ENCODE measurements around the gene RASL11A. TPM values are rescaled to one million over a fixed set of nuclear protein-coding genes. Genes with fewer than 3 reads are reported as not detected.
"Not testable (repeated sequence)": the region's sequence is repeated elsewhere in the genome, so short reads cannot be mapped to it uniquely, and the experiment has no call there.

The RASL11A gene, protein sequence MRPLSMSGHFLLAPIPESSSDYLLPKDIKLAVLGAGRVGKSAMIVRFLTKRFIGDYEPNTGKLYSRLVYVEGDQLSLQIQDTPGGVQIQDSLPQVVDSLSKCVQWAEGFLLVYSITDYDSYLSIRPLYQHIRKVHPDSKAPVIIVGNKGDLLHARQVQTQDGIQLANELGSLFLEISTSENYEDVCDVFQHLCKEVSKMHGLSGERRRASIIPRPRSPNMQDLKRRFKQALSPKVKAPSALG
- polyA plus RNA-seq (ENCODE audit: insufficient read depth in 1 of 5, insufficient read length in 5 of 5, low replicate concordance in 1 of 5) = 10 to 100 TPM in 3 of 5 donors, 1 to 10 TPM in 2; 8.4 to 14.3 (median 12.3) TPM
- long read RNA-seq, donor 1, transcript RASL11A-201 (4 exons, 1,543 nt) = major isoform, 11 of 12 reads
- long read RNA-seq, donor 1, partial matches to known transcripts = 0 of 12 reads
- long read RNA-seq, donor 1, other reads (novel, unspliced or antisense) = 0 of 12 reads
- long read RNA-seq, donor 2, transcript RASL11A-201 (4 exons, 1,543 nt) = major isoform, 5 of 5 reads
- long read RNA-seq, donor 2, partial matches to known transcripts = 0 of 5 reads
- long read RNA-seq, donor 2, other reads (novel, unspliced or antisense) = 0 of 5 reads
- long read RNA-seq, donor 3, transcript RASL11A-201 (4 exons, 1,543 nt) = major isoform, 7 of 7 reads
- long read RNA-seq, donor 3, partial matches to known transcripts = 0 of 7 reads
- long read RNA-seq, donor 3, other reads (novel, unspliced or antisense) = 0 of 7 reads
- long read RNA-seq, donor 4, partial matches to known transcripts = 0 of 2 reads
- long read RNA-seq, donor 4, other reads (novel, unspliced or antisense) = 0 of 2 reads
- long read RNA-seq, donor 5, transcript RASL11A-201 (4 exons, 1,543 nt) = major isoform, 8 of 9 reads
- long read RNA-seq, donor 5, partial matches to known transcripts = 0 of 9 reads
- long read RNA-seq, donor 5, other reads (novel, unspliced or antisense) = 0 of 9 reads
- long read RNA-seq, donor 6, transcript RASL11A-201 (4 exons, 1,543 nt) = major isoform, 9 of 10 reads
- long read RNA-seq, donor 6, partial matches to known transcripts = 0 of 10 reads
- long read RNA-seq, donor 6, other reads (novel, unspliced or antisense) = 0 of 10 reads
- long read RNA-seq, donor 7, partial matches to known transcripts = 0 of 4 reads
- long read RNA-seq, donor 7, other reads (novel, unspliced or antisense) = 0 of 4 reads
- long read RNA-seq, donor 8, partial matches to known transcripts = 0 of 1 reads
- long read RNA-seq, donor 8, other reads (novel, unspliced or antisense) = 0 of 1 reads

DNA sequence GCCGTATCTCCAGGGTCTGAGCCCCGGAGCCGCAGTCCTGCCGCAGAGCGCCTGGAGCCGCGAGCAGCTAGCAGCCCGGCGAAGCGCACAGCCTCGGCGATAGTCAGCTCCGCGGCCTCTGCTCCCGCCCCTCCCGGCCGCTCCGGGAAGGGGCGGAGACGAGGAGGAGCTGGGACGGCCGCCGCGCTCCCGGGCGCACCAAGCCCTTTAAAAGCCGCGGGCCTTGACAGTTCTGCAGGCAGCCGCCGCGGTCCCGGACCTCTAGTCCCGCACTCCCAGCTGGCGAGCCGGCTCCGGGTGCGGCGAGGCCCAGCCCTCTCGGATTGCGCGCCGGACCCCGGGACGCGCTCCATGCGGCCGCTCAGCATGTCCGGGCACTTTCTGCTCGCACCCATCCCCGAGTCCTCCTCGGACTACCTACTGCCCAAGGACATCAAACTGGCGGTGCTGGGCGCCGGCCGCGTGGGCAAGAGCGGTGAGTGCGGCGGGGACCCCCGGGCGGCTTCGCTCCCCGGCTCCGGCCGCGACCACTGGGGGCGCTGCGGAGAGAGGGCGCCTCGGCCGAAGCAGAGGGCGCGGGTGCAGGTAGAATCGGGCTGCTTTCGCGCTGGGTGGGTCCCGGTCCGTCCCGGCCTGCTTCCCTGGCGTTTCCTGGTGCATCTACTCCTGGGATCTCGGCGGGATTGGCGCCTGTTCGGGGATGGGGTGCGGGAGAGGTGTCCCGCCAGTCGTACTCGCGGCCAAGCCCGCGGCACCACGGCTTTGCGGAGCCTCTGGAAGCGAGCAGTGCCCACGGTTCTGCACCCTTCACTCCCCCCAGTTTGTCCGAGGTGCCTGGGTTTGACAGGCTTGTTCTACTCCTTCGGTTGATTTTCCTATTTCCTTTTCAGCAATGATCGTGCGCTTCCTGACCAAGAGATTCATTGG is at the start of gene RASL11A:
RASL11A (plus strand) TSS at position 237 of the 927 bp plus-strand sequence; CDS start at position 352, 115 bp downstream.
- peak; percentile 70 to 80 for DNase-seq

DNA sequence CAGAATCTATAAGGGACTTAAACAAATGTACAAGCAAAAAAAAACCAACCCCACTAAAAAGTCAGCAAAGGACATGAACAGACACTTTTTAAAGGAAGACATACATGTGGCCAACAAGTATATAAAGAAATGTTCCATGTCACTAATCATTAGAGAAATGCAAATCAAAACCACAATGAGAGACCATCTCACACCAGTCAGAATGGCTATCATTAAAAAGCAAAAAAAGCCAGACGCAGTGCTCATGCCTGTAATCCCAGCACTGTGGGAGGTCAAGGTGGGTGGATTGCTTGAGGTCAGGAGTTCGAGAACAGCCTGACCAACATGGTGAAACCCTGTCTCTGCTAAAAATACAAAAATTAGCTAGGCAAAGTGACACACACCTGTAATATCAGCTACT is 48.5 kb upstream of the RASL11A start:
- DNase-seq = not testable (repeated sequence)

DNA sequence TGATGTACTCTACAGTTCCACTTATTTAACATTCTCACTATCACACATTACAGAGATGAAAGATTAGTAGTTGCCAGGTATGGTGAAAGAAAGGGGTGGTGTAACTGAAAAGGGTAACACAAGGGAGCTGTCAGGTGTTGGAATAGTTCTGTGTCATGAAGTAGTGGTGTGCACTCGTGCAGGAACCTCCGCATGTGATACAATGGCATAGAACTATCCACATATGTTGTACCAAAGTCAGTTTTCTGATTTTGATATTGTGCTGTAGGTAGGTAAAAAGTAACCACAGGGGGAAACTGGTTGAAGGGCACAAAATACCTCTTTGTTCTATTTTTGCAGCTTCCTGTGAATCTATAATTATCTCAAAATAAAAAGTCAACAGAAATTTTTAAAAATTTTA is 43.6 kb upstream of the RASL11A start:
- no peak for DNase-seq

DNA sequence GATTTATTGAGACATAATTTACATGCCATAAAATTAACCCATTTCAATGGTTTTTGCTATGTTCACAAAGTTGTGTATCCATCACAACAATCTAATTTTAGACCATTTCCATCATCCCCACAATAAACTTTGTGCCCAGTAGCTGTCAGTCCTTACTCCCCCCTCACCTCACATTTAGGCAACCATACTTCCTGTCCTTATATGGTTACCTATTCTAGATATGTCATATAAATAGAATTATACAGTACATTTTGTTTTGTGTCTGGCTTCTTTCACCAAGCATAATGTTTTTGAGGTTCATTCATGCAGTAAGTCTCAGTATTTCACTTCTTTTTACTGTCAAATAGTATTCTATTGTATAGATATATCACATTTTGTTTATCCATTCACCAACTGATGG is 42.5 kb upstream of the RASL11A start:
- no peak for DNase-seq

DNA sequence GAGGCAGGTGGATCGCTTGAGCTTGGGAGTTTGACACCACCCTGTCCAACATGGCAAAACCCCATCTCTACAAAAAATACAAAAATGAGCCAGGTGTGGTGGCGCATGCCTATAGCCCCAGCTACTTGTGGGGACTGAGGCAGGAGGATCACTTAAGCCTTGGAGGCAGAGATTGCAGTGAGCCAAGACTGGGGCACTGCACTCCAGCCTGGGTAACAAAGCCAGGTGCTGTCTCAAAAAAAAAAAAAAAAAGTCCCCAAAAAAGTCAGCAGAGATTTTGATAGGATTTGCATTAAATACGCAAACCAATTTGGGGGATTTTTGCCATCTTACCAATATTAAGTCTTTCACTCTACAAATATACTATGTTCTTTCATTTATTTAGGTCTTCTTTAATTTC is 41.0 kb upstream of the RASL11A start:
- no peak for DNase-seq

DNA sequence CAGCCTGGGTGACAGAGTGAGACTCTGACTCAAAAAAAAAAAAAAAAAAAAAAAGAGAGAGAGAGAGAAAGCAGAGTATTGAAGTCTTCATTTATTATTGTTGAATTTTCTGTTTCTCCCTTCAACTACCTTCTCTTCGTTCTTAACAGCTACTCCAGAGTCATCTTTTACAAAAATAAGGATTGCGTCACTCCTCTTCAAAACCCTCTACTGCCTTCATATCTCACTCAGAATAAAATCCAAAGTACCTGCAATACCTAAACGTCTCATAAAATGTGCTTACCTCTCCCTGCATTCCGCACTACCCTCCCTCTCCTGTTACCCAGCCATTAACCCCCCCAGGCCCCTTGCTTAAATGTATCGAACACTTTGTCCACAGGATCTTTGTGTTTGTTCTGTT is 36.7 kb upstream of the RASL11A start:
- DNase-seq = no peak

DNA sequence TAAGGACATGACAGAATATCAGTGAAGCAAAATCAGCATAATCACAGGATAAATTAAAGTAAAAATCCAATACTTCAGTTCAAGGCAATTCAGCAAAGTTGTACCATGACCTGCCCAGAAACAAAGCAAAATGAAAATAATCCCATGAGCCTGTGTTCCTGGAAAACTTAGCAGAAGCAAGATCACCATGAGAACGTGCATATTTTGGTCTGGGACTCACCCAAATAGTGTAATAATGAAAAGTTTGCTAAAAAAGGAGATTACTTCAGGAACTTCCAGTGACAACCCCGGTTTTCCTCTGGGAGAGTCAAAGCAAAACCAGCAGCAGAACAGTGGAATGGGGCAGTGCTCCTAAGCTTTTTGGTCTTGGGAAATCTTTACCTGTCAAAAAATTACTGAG is 34.2 kb upstream of the RASL11A start:
- no peak for DNase-seq

DNA sequence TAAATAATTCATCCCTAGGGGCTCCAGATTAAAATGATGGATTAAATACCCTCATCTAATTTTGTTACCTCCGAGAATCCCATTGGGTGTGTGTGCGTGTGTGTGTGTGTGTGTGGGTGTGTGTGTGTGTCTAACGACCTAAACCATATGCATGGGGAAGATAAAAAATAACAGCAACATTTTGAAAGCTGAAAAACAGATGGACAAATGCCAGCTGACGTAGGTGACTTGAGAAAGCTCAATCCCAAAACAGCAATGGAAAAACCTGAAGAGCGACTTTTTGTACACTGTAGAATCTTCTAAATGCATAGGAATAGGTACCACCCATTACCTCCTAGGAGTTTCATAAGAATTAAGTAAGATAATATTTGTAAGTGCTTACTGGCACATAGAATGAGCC is 27.9 kb upstream of the RASL11A start:
- no peak for DNase-seq

DNA sequence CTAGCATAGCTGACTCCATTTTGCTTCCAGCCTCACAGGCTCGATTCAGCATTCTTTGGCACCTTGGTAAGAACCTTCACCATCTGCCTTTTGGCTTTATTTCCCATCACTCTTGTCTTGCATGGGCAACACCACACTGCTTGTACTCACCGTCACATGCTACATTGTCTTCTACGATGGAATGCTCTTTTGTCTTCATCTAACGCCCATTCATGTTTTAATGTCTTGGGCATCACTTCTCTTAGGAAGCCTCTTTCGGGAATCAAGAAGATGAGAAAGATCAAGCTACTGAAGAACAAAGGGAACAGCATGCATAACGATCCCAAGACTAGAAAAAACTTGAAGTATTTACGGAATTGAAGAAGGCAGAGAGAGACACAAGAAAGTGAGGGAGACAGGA is 25.0 kb upstream of the RASL11A start:
- no peak for DNase-seq

DNA sequence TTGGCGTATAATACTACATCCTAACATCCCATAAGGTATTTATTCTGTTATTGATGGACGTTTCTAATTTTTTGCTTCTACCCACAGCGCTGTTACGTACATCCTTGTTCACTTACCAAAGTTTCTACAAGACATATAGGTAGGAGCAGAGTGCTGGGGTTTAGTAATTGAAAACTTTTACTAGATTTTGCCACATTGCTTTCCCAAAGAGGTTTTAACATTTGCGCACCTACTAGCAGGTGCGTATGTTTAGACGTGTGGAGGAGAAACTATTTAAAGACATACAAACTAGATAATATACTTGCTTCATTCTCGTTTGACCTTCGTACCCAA is 19.8 kb upstream of the RASL11A start:
- no peak for DNase-seq

DNA sequence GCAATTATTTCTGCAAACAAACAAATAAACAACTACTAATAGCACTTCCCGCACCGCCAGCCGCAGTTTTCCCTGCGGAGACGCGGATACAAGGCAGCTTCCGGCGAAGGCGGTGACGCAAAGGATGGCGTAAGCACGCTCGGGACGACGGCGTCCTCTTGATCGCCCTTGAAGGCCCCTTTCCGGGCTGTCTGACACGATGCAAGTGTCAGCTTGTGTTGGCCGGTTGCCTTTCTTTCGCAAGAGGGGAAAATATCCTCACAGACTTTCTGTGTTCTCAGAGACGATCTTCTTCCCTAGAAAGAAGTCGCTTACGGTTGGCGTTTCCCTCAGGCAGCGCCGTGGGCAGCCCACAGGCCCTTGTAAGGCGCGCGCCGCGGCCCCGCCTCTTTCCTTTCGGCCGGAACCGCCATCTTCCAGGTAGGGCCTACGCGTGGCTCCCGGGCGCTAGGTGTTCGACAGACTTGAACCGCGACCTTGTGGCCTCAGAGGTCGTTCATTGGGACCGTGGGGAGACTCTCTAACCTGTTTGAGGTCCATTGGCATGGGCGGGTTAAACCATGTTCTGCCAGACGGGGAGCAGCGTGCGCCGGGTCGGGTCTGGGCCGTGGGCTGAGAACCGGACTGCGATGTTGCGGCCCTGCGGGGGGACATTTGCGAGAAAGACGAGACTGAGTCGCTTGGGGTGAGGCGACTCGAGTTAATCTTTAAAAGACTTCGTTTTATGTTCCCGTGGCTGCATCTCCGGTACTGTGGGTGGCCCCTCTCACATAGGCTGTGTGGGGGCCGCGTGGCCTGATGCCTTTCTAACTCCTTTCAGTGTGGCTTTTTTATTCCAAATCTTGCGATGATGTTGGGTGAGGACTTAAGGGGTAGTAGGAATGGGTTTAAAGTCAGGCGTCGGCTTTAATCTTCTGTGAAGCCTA is 19.2 kb upstream of the RASL11A start, which contains the start of gene RPL21:
RPL21 (plus strand) TSS at position 393 of the 926 bp plus-strand sequence. CDS start 2,219 bp downstream, outside the sequence.
- DNase-seq = peak; percentile 98 to 99

DNA sequence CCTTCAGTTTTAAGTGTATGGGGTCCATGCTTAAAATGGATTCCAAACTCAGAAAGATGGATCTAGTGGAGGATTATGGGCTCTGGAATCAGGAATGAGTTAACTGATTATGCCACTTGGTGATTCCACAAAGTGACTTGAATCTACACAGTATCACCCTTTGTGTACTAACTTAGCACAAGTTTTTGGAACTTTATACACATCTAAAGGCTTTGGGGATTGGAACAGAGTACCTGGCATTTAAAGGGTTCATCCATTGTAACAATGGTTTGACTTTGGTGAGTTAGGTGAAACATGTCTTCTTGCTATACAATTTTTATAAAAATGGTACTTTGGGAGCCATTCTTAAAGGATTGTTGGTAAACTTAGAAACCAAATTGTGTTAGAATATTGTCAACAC is 18.2 kb upstream of the RASL11A start:
- DNase-seq = no peak

DNA sequence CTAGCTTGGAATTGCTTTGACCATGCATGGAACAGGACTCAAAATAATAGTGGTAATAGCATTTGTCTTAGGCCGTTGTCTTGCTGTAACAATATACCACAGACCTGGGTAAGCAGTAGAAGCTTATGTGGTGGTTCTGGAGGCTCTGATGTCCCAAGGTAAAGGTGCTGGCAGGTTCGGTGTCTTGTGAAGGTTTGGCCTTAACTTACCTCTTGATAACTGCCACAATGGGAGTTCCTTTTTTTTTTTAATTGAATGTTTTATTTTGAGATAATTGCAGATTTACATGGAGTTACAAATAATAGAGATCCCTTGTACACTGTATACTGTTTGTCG is 13.4 kb upstream of the RASL11A start:
- no peak for DNase-seq

DNA sequence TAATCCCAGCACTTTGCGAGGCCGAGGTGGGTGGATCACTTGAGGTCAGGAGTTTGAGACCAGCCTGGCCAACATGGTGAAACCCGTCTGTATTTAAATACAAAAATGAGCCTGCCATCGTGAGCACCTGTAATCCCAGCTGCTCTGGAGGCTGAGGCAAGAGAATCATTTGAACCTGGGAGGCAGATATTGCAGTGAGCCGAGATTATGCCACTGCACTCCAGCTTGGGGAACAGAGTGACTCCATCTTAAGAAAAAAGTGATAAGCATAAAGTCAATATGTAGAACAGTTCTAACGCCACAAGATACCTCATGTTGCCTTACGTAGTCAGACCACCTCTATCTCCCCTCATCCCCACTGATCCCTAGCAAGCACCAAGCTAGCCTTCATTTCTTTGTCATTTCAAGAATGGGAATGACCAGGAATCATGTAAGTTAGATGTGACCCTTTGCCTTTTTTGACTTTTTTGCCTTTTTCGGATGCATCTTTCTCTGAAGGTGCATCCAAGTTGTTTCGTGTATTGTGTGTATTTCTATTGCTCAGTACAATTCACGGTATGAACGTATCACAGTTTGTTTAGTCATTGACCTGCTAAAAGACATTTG is 12.9 kb upstream of the RASL11A start:
- no peak for DNase-seq

DNA sequence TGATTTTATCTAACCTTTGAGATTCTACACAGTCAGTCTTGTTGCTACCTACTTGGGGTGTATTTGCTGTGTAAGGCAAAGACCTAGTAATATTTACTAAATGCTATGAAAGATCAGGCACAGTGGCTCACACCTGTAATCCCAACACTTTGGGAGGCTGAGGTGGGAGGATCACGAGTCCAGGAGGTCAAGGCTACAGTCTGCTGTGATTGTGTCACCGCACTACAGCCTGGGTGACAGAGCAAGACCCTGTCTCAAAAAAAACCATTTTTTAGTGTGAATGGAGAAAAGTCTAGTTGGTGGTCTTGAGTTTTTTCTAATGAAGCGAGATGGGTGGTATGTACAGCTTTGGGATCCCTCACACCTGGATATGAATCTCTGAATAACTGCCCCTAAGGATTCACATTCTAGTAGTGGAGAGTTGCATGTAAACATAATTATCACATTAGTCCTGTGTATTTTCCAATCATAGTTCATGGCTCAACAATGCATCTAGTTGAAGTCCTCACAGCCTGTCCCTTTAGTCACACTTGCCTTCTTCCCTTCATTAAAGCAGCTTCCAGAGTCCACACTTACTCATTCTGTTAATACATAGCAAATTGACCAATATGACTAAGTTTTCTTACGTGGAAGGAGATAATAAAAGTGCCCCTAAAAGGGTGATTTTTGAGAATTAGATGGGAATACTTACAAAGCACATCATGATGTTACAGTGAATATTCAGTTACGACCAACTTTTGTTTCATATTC is 11.8 kb upstream of the RASL11A start:
- DNase-seq = no peak

DNA sequence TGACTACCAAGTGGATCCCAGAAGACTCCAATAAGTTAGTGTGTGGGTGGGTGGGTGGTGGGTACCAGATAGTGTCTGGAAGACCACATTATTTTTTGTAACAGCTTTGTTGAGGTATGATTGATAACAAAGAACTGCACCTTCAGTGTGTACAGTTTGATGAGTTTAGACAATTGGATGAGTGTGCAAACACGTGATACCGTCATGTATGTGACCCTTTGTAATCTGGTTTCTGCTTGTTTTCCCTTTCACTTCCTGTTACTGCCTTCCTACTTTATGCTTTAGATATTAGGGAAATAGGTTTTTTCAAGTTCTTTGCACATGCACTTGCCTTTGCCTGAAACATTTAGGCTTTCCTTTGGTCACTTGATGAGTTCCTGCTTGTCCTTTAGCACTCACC is 10.8 kb upstream of the RASL11A start:
- DNase-seq = no peak

DNA sequence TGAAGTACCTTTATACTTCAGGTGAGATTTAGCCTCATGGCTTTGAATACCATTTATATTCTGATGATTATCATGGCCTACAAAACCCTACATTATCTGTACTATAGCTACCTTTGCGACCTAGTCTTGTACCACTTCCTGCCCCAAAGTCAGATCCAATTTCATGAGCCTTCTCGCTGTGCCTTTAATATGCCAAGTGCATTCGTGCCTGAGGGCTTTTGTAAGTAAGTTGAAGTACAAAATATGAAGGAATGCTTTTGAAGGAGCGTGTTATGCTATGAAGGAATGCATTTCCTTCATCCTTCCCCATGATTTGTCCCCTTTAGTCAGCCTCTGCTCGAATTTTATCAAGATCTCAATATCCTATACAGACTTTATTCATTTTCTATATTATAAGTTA is 9.2 kb upstream of the RASL11A start:
- DNase-seq = no peak

DNA sequence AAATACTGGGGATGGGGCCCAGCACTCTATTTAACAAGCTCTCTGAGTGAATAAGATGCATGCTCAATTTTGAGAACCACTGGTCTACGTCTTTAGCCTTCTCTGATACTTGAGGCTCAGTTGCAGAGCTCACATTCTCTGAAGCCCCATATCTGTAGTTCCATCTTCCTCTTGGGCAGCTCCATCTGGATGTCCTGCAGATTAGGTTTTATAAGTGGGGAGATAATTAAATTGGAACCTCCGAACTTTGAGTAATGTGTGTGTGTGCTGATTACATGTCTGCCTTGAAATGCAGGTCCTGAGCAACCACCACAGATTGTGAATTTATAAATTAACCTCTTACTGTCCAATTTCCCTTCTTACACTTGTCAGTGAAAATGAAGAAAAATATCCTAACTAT is 7.2 kb upstream of the RASL11A start:
- no peak for DNase-seq

DNA sequence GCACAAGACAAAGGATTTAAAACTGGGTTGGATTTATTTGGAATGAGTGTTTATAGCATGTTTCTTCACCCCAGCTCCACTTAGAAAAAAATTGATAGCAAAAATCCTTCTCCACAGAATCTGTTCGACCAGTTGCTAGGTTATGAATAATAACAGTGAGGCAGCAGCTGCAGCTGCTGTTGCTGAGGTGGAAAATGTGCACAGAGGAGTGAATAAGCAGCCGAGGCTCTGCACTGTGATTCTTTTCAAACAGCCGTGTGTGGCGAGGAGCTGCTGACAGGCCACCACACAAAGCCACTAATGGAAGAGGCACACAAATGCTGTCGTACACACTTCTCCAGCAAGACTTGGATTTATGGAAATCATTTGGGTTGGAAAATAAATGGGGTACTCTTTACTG is 6.4 kb upstream of the RASL11A start:
- DNase-seq = peak in 1 of 2 donors; percentile 27
